B cell (primary cell): ENCODE results near the gene WNT11. TPM values are rescaled to one million over a fixed set of nuclear protein-coding genes. Genes with fewer than 3 reads are reported as not detected.

Experiments used
- ATAC-seq: fragments of 200-7000 bp; cut with Tn5 transposase; one replicate; pipeline ENCODE4 v1.10.0; 2021; ENCODE audit warnings: low read depth, mild to moderate bottlenecking, moderate number of reproducible peaks, moderate library complexity
- CTCF ChIA-PET: fragments of 350-600 bp; sonication (Branson Sonifier 250); formaldehyde crosslinking; loops from one replicate; lab custom pipeline; 2021; ENCODE audit warnings: antibody characterized with exemption, inconsistent platforms; lab: Charles Lee
- POLR2A ChIA-PET: fragments of 350-600 bp; sonication (Branson Sonifier 250); formaldehyde crosslinking; loops from one replicate; lab custom pipeline; 2021; ENCODE audit warnings: antibody characterized with exemption; lab: Charles Lee
- DNase-seq: peaks from one replicate; pipeline ENCODE4 v3.0.0; 2013
- H2AFZ ChIP-seq: 2 replicates; pipeline ENCODE4 v1.6.1; 2012; ENCODE audit warnings: mild to moderate bottlenecking, low read depth, low read length; ENCODE audit not compliant: insufficient read depth, poor library complexity, severe bottlenecking
- H3K27ac ChIP-seq, 2 donors: 1 replicate in 1 of 2; 2 replicates in 1 of 2; pipeline ENCODE4 v1.5.1; 2012 to 2013; ENCODE audit warnings: low read length in 2 of 2, mild to moderate bottlenecking in 2 of 2, moderate library complexity in 1 of 2
- H3K27me3 ChIP-seq, 4 experiments: fragments of 200-600 bp in 1 of 4; sonication (generic) in 1 of 4; replicated peaks in 1 of 4; 1 replicate in 2 of 4; 2 replicates in 2 of 4; pipeline versions ENCODE4 v1.6.1 to v1.7.0; 2013 to 2016; ENCODE audit warnings: low read length in 3 of 4, mild to moderate bottlenecking in 2 of 4, mixed read lengths in 1 of 4, moderate library complexity in 1 of 4; ENCODE audit not compliant: insufficient read depth in 4 of 4, control insufficient read depth in 3 of 4; ENCODE audit errors: control extremely low read depth in 1 of 4
- H3K36me3 ChIP-seq, 2 experiments: replicated peaks in 1 of 2; 1 replicate in 1 of 2; 2 replicates in 1 of 2; pipeline versions ENCODE4 v1.6.1 to v1.7.1; 2013; ENCODE audit warnings: low read length in 1 of 2; ENCODE audit not compliant: insufficient read depth in 2 of 2, control insufficient read depth in 1 of 2; ENCODE audit errors: control extremely low read depth in 1 of 2, extremely low read depth in 1 of 2
- H3K4me1 ChIP-seq, 2 donors: fragments of 200-600 bp in 1 of 2; sonication (generic) in 1 of 2; 1 replicate in 1 of 2; 2 replicates in 1 of 2; pipeline versions ENCODE4 v1.5.1 to v1.6.1; 2013 to 2017; ENCODE audit warnings: low read length in 2 of 2; ENCODE audit not compliant: control insufficient read depth in 2 of 2, insufficient read depth in 2 of 2
- H3K4me2 ChIP-seq: replicated peaks from 2 replicates; pipeline ENCODE3; 2012; ENCODE audit warnings: mild to moderate bottlenecking, low read depth, low read length; ENCODE audit not compliant: poor library complexity, severe bottlenecking
- H3K4me3 ChIP-seq, 5 experiments: fragments of 200-600 bp in 1 of 5; sonication (generic) in 1 of 5; 1 replicate in 3 of 5; 2 replicates in 2 of 5; pipeline versions ENCODE4 v1.5.1 to v1.7.0; 2011 to 2016; ENCODE audit warnings: low read length in 4 of 5, mild to moderate bottlenecking in 4 of 5, low read depth in 2 of 5, control low read depth in 1 of 5, moderate library complexity in 1 of 5; ENCODE audit not compliant: insufficient read depth in 1 of 5; ENCODE audit errors: control extremely low read depth in 1 of 5, extremely low read depth in 1 of 5
- H3K79me2 ChIP-seq: fragments of 200-600 bp; sonication (generic); one replicate; pipeline ENCODE4 v1.6.0; 2016; ENCODE audit warnings: low read length; ENCODE audit not compliant: control insufficient read depth, insufficient read depth
- H3K9ac ChIP-seq: fragments of 200-600 bp; sonication (generic); 2 replicates; pipeline ENCODE4 v1.6.1; 2017; ENCODE audit warnings: mild to moderate bottlenecking, low read length, moderate library complexity
- H3K9me3 ChIP-seq, 3 donors: one replicate each; pipeline versions ENCODE4 v1.6.1 to v1.7.1; 2013; ENCODE audit warnings: low read length in 2 of 3; ENCODE audit not compliant: control insufficient read depth in 2 of 3, insufficient read depth in 1 of 3; ENCODE audit errors: control extremely low read depth in 1 of 3
- H4K20me1 ChIP-seq: 2 replicates; pipeline ENCODE4 v1.6.0; 2012; ENCODE audit warnings: mild to moderate bottlenecking, low read length; ENCODE audit not compliant: insufficient read depth, control insufficient read depth, poor library complexity, severe bottlenecking
- H3K27ac Mint-ChIP-seq: one replicate; pipeline ENCODE4 v1.8.0; 2021; ENCODE audit warnings: mixed read lengths
- H3K27me3 Mint-ChIP-seq: one replicate; pipeline ENCODE4 v1.8.0; 2021; ENCODE audit warnings: mixed read lengths
- H3K4me1 Mint-ChIP-seq: one replicate; pipeline ENCODE4 v1.8.0; 2021; ENCODE audit warnings: mixed read lengths
- H3K4me3 Mint-ChIP-seq: one replicate; pipeline ENCODE4 v1.8.0; 2021; ENCODE audit warnings: mixed read lengths
- H3K9me3 Mint-ChIP-seq: one replicate; pipeline ENCODE4 v1.8.0; 2022; ENCODE audit warnings: mixed read lengths; ENCODE audit not compliant: insufficient read depth
- EZH2 ChIP-seq: IDR thresholded peaks from 2 replicates; pipeline ENCODE4 v1.6.1; 2012; ENCODE audit warnings: borderline replicate concordance, low read depth, mild to moderate bottlenecking, moderate library complexity, low read length; ENCODE audit not compliant: insufficient read depth, poor library complexity, severe bottlenecking
- WGBS: methylation state at CpG from one replicate; pipeline ENCODE4 v1.1.5; 2013; ENCODE audit warnings: missing lambda C conversion rate; ENCODE audit not compliant: insufficient coverage; 5-methylcytosine and 5-hydroxymethylcytosine counted together
- intact Hi-C: fragments of 100-400 bp; cut with micrococcal nuclease; formaldehyde crosslinking; loops from one replicate; pipeline ENCODE4 v1.10.0; 2022
- polyA plus RNA-seq: library from polyadenylated mRNA; depleted of rRNA; stranded (reverse); fragments of >200 nt; gene quantifications from 2 replicates; pipeline ENCODE4 v1.2.3, GENCODE V29; 2012
- total RNA-seq, 2 donors: library from RNA; stranded (reverse); fragments of 120-200 nt in 1 of 2; gene quantifications; 1 replicate in 1 of 2; 2 replicates in 1 of 2; pipeline versions ENCODE4 v1.2.3 to v1.2.4, GENCODE V29; 2013 to 2022
- TF ChIP-seq, protein P1 (sequence below): fragments of 200-600 bp; IDR thresholded peaks from one replicate; pipeline ENCODE4 v1.8.0; 2022; ENCODE audit warnings: antibody characterized with exemption, mild to moderate bottlenecking

Gene WNT11
- total and polyA plus RNA-seq, 2 donors (not counting 1 experiment from before 2014, with no cell fraction given), result 0.39 TPM; not detected in 1

DNA sequence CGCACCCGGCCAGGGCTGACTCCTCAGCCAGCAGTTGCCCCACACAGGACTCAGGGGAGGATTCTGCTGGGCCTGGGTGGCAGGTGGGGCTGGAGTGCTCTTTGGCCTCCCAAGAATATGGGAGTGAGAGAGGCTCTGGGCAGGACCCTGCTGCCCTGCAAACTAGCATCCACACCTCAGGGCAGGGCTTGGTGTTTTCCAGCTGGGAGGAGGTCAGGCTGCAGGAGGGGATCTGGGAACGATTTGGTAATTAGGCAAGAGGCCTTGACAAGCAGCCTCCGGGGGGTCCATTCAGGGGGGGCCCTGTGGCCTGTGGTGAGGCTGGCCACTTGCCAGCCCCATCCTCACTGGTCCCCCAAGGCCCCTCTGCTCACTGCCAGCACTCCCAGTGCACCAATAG lies 35.8 kb downstream of the WNT11 start:
- POLR2A ChIA-PET, result no interaction called here
- no peaks in the 10 kb centered on the region for H3K36me3 ChIP-seq
- H3K9ac ChIP-seq, result no peak overlapping the region
- CTCF ChIA-PET, result no interaction called here
- no peak overlapping the region for H3K4me3 ChIP-seq
- H4K20me1 ChIP-seq, result no peaks in the 10 kb centered on the region
- H3K4me1 ChIP-seq, result no peaks in the 10 kb centered on the region
- H3K79me2 ChIP-seq, result no peaks in the 10 kb centered on the region
- no peak overlapping the region for H3K27ac Mint-ChIP-seq
- H3K4me3 Mint-ChIP-seq, result no peak overlapping the region
- no peaks in the 10 kb centered on the region for H3K9me3 ChIP-seq
- TF ChIP-seq, protein P1, sequence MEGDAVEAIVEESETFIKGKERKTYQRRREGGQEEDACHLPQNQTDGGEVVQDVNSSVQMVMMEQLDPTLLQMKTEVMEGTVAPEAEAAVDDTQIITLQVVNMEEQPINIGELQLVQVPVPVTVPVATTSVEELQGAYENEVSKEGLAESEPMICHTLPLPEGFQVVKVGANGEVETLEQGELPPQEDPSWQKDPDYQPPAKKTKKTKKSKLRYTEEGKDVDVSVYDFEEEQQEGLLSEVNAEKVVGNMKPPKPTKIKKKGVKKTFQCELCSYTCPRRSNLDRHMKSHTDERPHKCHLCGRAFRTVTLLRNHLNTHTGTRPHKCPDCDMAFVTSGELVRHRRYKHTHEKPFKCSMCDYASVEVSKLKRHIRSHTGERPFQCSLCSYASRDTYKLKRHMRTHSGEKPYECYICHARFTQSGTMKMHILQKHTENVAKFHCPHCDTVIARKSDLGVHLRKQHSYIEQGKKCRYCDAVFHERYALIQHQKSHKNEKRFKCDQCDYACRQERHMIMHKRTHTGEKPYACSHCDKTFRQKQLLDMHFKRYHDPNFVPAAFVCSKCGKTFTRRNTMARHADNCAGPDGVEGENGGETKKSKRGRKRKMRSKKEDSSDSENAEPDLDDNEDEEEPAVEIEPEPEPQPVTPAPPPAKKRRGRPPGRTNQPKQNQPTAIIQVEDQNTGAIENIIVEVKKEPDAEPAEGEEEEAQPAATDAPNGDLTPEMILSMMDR, result no peak
- no peak for TF ChIP-seq EZH2
- H3K27ac ChIP-seq, result no peak overlapping the region
- H3K27me3 ChIP-seq, result no peaks in the 10 kb centered on the region
- no peaks in the 10 kb centered on the region for H3K9me3 Mint-ChIP-seq
- H3K27me3 Mint-ChIP-seq, result peaks cover 6% of the 10 kb centered on the region
- intact Hi-C loops, result no loop called here
- H3K4me2 ChIP-seq, result no peak overlapping the region
- no peak for ATAC-seq
- no peak for DNase-seq
- WGBS, result 89% methylated on average over 2 of the region's 4 CpGs
- H3K4me1 Mint-ChIP-seq, result no peaks in the 10 kb centered on the region
- no peak overlapping the region for H2AFZ ChIP-seq

- DNase-seq (no peak), ATAC-seq (no peak)
- intact Hi-C loops, result no loop called here
- H3K9ac ChIP-seq, result no peak overlapping the region
- Mint-ChIP-seq H3K27ac (no peak overlapping the region), H3K9me3 (no peaks in the 10 kb centered on the region), H3K4me1 (no peaks in the 10 kb centered on the region), H3K4me3 (no peak overlapping the region), H3K27me3 (peaks cover 6% of the 10 kb centered on the region)
- ChIA-PET POLR2A (no interaction called here), CTCF (no interaction called here)
- H3K79me2 ChIP-seq, result no peaks in the 10 kb centered on the region
- H3K4me3 ChIP-seq, result no peak overlapping the region
- no peaks in the 10 kb centered on the region for H3K36me3 ChIP-seq
- H4K20me1 ChIP-seq, result no peaks in the 10 kb centered on the region
- H3K4me1 ChIP-seq, result no peaks in the 10 kb centered on the region
- no peak overlapping the region for H3K4me2 ChIP-seq
- H3K9me3 ChIP-seq, result no peaks in the 10 kb centered on the region
- H3K27me3 ChIP-seq, result no peaks in the 10 kb centered on the region
- no peak overlapping the region for H2AFZ ChIP-seq
- 68% methylated on average over 15 of the region's 15 CpGs for WGBS
- no peak for TF ChIP-seq EZH2
- TF ChIP-seq, protein P1, result no peak
- no peak overlapping the region for H3K27ac ChIP-seq
Measured at GRCh38 chr11:76169473-76169896, 36.8 kb downstream of the WNT11 start.
